Stimulated activated CD8-positive, alpha-beta memory T cell treated with anti-CD3 and anti-CD28 coated beads, Interleukin-15, amount 100 ng/mL, for 1 hour (primary cell): ENCODE measurements around the gene TIAM2.

Source experiments
- DNase-seq: peaks from one replicate; pipeline ENCODE4 v3.0.0-alpha.2; 2020; ENCODE audit warnings: low read depth

Gene TIAM2

DNA sequence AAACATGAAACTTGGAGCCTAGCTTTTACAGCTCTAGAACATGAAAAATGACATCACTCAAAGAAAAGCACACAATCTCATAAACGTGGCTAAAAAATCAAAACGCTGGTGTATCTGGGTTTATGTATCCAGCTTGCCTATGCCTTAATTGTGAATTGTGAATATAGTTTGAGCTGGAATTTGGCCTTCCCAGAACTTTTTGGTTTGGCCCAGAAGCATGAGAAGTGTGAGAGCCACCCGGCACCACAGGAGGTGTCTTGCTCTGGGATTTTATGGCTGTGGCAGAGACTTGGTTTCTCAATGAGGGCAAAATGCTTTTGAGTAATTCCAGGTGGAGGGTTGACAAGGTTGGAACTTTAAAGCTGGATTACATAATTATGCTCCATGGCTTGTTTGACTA, 69.2 kb downstream of the TIAM2 start:
- DNase-seq, result no peak

GRCh38 chr6:155066361-155066760, 71.2 kb downstream of the TIAM2 start:
- no peak for DNase-seq

- DNase-seq, result no peak
Observed at GRCh38 chr6:155066921-155067680, 72.0 kb downstream of the TIAM2 start.

DNA sequence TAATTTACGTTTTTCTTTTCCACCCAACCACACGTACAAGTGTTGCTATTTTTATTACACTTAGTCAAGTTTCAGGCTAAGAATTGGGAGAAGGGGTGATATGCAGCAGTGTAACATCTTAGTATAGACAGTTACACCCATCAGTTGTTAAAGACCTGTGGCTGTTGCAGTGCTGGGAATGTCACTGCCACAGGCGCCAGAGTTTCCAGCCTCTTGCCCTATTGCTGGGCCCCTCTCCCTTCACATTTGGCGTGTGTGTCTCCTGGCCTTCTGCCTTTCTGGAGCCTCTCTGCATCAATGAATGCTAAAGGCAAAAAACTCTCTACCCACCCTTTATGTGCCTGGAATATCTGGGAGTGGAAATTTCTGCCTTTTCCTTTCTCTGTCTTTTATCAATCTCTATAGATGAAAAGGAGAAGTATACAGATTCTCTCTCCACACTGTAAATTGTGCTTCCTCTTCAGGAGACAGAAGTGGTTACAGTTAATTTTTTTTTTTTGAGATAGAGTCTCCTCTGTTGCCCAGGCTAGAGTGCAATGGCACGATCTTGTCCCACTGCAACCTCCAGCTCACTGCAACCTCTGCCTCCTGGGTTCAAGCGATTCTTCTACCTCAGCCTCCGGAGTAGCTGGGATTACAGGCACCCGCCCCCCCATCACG, 73.0 kb downstream of the TIAM2 start:
- no peak for DNase-seq

DNA sequence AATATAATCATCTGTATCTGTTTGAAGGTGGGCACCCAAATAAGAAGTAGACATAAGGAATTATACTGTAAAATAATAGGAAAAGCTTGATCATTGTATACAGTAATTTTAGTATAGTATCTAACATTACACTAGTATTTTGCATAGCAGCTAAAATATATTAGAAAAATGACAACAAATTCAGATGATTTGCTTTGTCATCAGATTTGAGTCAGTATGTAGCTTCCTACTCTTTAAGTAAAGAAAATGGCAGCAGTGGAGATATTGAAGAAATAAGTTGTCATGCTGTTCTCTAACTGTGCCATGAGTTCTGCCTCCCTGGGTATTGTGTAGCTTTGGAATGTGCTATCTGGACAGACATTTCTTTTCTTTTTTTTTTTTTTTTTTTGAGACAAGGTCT, 74.4 kb downstream of the TIAM2 start:
- DNase-seq, result no peak

GRCh38 chr6:155075930-155076695, 81.0 kb downstream of the TIAM2 start:
- DNase-seq, result no peak

GRCh38 chr6:155077331-155077730, 82.2 kb downstream of the TIAM2 start:
- DNase-seq, result no peak

DNA sequence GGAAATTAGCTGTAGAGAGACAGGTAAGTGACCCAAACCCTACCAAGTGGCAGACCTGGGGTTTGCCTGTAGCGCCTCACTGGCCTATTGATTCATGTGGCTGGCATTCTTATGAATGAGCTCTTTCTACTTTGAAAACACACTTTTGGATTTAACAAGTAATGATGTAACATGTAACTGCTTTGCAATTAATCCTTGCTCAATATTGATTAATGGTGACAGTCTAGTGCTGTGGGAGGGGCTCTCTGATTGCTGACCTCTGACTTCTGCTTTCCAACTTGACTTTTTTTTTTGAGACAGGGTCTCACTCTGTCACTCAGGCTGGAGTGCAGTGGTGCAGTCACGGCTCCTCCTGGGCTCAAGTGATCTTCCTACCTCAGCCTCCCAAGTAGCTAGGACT, 82.7 kb downstream of the TIAM2 start:
- DNase-seq, result no peak

DNA sequence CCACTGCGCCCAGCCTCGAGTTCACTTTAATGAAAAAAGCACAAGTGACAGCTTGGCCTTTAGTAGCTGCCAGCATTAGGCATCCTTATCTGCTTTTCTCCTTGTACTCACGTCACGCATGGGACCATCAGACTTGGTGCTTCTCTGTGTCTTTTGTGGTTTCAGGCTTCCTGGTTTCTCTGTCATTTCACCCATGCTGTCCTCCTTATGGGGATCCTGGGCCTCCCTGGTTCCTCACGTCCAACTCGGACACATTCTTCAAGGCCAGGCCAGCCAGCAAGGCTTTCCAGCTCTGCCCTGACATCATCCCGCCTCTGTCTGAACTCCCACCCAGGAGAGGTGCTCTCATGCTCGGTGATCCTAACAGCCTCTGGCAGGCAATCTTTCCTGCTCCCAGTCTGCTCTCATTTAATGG, 83.2 kb downstream of the TIAM2 start:
- DNase-seq, result no peak

DNA sequence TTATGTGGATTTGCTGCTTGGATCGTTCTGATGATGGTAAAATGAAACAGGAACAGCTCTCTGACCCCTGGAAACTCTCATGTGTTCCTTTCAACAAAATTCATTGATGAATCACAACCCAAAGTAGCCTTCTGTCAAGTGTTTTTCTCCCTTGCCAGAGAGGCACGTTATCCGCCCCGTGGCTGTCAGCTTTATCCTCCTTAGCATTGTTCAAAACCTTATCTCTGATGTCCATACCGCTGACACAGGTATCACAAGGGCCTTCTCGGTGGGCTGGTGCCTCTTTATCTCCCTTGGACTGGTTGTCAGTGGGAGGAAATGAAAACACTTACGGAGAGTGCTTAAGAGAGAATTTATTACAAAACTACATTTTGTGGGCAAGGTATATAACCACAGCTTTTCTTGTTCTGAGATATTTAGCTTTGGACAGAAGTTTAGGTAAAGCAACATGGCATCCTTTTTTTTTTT, 84.9 kb downstream of the TIAM2 start:
- DNase-seq, result no peak

- no peak for DNase-seq
Observed at GRCh38 chr6:155080881-155081845, 86.0 kb downstream of the TIAM2 start.

GRCh38 chr6:155084431-155085123, 89.5 kb downstream of the TIAM2 start:
- DNase-seq, result no peak

DNA sequence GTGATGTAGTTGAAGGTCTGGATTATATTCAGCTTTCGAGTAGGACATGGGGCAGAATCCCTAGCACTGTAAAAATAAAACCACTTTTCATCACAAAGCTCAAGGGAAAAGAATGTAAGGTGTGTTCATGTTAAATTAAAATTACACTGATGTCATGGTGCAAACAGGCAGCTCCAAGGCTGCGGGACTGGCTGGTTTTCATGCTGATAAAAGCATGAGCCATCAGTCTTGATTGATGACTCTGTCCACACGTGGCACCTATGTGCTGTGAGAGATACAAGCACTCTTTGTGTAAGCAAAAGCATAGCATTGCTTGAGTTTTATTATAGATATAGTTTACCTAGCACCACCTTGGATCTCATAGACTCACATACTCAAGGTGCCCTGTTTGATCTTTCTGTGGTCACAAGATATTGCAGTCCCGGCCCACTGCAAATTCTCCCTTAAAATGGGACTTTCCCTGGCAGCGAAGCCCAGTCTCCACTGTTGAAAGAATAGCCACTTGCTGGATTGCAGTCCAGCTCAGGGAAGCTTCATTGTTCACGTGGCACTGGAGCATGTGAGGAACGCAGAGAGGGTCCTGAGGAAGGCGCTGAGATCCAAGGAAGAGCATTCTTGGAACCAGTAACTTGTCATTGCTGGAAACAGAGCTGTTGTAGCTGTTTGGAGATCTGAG, 90.6 kb downstream of the TIAM2 start:
- DNase-seq, result no peak

DNA sequence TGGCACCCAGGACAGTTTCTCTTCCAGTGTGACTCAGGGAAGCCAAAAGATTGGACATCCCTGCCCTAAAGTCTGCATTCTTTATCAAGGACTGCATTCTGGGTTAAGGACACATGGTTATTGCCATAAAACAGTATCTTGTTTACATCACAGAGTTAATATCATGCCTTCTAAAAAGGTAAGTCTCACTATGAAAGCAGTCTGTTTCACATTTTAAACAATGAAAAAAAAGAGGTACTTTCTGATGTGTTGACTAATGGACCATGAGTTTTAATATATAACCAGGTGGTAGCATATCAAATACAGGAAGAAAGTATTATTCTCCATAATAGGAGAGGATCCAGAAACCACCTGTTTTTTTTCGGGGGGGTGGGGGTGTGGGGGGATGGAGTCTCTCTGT, 93.7 kb downstream of the TIAM2 start:
- DNase-seq, result no peak

- DNase-seq, result no peak
Observed at GRCh38 chr6:155089746-155090145, 94.6 kb downstream of the TIAM2 start.

DNA sequence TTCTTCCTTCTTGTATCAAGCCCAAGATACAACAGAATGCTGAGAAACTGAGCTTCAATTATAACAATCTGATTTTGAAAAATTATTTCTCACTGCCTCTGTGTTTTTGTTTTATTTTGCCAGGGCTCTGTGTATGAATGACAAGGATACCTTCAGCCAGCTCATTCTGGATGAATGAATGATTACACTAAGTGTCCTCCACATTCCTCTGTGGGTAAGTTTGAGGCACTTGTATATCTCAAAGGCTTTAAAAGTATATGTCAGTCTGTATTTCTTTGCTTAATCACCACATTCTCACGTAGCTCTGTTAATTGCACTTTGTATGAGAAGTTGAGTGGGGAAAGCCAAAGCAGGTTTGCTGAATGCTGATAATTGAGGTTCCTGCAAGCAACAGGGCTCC, 95.1 kb downstream of the TIAM2 start:
- no peak for DNase-seq

- no peak for DNase-seq
Observed at GRCh38 chr6:155091756-155092155, 96.6 kb downstream of the TIAM2 start.

DNA sequence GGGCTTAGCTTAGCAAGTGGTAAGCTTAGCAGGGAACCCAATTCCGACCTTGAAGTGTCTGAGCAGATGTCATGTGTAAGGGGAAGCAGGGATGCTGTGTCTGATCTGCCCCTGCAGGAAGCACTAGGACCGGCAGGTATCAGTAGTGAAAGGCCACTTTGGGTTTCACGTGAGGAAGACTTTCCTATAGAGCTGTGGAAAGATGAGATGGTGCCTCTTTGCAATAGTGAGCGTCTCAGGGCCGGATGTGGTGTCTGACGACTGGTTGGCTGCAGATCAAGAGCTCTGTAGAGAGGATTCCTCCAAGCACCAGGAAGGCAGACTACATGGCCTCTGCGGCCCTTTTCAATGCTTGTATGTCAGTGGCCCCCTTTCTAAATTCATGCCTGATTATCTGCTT, 98.3 kb downstream of the TIAM2 start:
- no peak for DNase-seq

GRCh38 chr6:155100087-155100486, 105.0 kb downstream of the TIAM2 start:
- no peak for DNase-seq

GRCh38 chr6:155100591-155100990, 105.5 kb downstream of the TIAM2 start:
- DNase-seq, result no peak
